ENCODE results near the gene LRCH3. TPM values are rescaled to one million over a fixed set of nuclear protein-coding genes. Genes with fewer than 3 reads are reported as not detected.

The LRCH3 gene
- total and polyA plus RNA-seq, 2 of the 13 experiments (the other 11 are each of a cell fraction or from before 2014, with no cell fraction given) = 25.5 to 103 TPM

DNA sequence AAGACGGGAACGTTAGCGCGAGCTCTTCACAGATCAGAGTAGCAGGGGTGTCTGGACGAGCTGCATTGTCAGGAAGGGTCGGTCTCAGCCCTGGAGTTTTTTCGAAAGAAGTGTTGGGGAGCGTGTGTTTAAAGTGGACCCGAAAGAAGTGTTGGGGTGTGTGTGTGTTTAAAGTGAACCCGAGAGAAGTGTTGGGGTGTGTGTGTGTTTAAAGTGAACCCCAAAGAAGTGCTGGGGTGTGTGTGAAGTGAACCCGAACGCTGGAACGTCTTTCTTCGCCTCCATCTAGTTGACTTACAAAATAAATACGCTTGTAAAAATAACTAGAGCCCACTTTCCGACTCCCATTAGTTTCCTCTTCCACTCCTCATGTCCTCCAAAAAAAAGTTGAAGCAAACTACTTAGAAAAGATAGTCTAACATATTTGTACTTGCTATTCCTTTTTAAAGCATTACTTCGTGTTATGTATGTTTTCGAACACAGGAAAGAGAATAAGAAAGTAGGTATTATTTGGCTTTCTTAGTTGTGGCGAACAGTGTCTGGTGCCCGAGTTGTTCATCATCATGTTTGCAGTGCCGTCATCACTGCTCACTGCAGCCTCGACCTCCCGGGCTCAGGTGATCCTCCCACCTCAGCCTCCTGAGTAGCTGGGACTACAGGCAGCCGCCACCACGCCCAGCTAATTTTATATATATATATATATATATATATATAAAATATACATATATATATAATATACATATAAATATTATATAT is 1.0 kb downstream of the LRCH3 start:
- WGBS (ENCODE audit: low lambda C conversion rate) = 12% methylated on average over 25 of the region's 25 CpGs
- TSS peak; percentile 57 for BruUV-seq (replicated peaks)
- Histone ChIP-seq H3K79me2 (ENCODE audit: insufficient read depth, low read length) (peaks cover 53% of the 10 kb centered on the region), H4K20me1 (ENCODE audit: insufficient read depth, low read length) (peaks cover 15% of the 10 kb centered on the region; the same call in 1 of the 2 replicates), H3K27me3 (ENCODE audit: control insufficient read depth in 1 of 2, insufficient read depth in 2 of 2, low read length in 2 of 2) (no peaks in the 10 kb centered on the region; a peak in 1 of 5 replicates), H3K4me3 (replicated peaks in 1 of 3; ENCODE audit: insufficient read depth in 1 of 3, low read depth in 2 of 3, low read length in 3 of 3) (peak overlapping the region; percentile 92 to 100 (median 96)), H3K9ac (ENCODE audit: insufficient read depth, low read depth, low read length) (peak overlapping the region; percentile 97), H2AFZ (ENCODE audit: low read length) (no peak overlapping the region), H3K4me2 (ENCODE audit: low read depth, low read length) (peak overlapping the region; percentile 85), H3K27ac (ENCODE audit: extremely low read length, insufficient read depth, low read length) (peak overlapping the region; percentile 93), H3K36me3 (replicated peaks in 1 of 2; ENCODE audit: control insufficient read depth in 1 of 2, insufficient read depth in 2 of 2, low read length in 2 of 2) (no peaks in the 10 kb centered on the region; a peak in 1 of 5 replicates), H3K9me3 (ENCODE audit: low read length) (no peaks in the 10 kb centered on the region), H3K4me1 (ENCODE audit: insufficient read depth, low read length) (peaks cover 52% of the 10 kb centered on the region)
- in situ Hi-C loops (cut with HindIII; ENCODE audit: extremely low pct_ligation_motif_present, low pct_unique_long_range_greater_than_20kb) = no loop called here
- DNase-seq (ENCODE audit: low spot score) (no peak), FAIRE-seq (no peak), ATAC-seq (peak; percentile 62)
- intact Hi-C loops (cut with micrococcal nuclease; ENCODE audit: unreplicated experiment) = loop anchor here (5.0 kb wide), 1 partner anchor 40 kb away; no protein-coding TSS in a partner anchor
- POLR2A ChIA-PET = interaction anchor here (0.7 to 1.7 kb wide), 3 partner anchors 29 to 202 kb away, joined by 3 to 15 read pairs (median 6); no protein-coding TSS in a partner anchor
- CTCF ChIA-PET (ENCODE audit: low intra/inter-chr PET ratio, low total read pairs) = no interaction called here
- TF ChIP-seq, protein P1, sequence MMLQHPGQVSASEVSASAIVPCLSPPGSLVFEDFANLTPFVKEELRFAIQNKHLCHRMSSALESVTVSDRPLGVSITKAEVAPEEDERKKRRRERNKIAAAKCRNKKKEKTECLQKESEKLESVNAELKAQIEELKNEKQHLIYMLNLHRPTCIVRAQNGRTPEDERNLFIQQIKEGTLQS (CRISPR knock-in tag; IDR thresholded peaks at IDR 0.05) = no peak
- TF ChIP-seq, protein P2, sequence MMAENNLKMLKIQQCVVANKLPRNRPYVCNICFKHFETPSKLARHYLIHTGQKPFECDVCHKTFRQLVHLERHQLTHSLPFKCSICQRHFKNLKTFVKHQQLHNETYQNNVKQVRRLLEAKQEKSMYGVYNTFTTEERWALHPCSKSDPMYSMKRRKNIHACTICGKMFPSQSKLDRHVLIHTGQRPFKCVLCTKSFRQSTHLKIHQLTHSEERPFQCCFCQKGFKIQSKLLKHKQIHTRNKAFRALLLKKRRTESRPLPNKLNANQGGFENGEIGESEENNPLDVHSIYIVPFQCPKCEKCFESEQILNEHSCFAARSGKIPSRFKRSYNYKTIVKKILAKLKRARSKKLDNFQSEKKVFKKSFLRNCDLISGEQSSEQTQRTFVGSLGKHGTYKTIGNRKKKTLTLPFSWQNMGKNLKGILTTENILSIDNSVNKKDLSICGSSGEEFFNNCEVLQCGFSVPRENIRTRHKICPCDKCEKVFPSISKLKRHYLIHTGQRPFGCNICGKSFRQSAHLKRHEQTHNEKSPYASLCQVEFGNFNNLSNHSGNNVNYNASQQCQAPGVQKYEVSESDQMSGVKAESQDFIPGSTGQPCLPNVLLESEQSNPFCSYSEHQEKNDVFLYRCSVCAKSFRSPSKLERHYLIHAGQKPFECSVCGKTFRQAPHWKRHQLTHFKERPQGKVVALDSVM (CRISPR knock-in tag; IDR thresholded peaks at IDR 0.05) = peak; percentile 94
- TF ChIP-seq, protein P3, sequence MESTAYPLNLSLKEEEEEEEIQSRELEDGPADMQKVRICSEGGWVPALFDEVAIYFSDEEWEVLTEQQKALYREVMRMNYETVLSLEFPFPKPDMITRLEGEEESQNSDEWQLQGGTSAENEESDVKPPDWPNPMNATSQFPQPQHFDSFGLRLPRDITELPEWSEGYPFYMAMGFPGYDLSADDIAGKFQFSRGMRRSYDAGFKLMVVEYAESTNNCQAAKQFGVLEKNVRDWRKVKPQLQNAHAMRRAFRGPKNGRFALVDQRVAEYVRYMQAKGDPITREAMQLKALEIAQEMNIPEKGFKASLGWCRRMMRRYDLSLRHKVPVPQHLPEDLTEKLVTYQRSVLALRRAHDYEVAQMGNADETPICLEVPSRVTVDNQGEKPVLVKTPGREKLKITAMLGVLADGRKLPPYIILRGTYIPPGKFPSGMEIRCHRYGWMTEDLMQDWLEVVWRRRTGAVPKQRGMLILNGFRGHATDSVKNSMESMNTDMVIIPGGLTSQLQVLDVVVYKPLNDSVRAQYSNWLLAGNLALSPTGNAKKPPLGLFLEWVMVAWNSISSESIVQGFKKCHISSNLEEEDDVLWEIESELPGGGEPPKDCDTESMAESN (CRISPR knock-in tag; conservative IDR thresholded peaks at IDR 0.05) = no peak
- TF ChIP-seq ZMYM3 (CRISPR knock-in tag; IDR thresholded peaks at IDR 0.05) = 0 out of 2 replicates have a peak, but pooled peaks have one; percentile 18
